Renal cortex interstitium (tissue), 3 donors: Measurements from ENCODE around the gene GALNT3. TPM values are rescaled to one million over a fixed set of nuclear protein-coding genes. Genes with fewer than 3 reads are reported as not detected.

Experiments
- polyA plus RNA-seq, 3 donors: library from polyadenylated mRNA; unstranded; fragments of 120-200 nt; gene quantifications; one replicate each; pipeline ENCODE4 v1.2.1, GENCODE V29; 2013; ENCODE audit not compliant: insufficient read length in 3 of 3

GALNT3 gene
- polyA plus RNA-seq, 3 donors: 10.6 to 20.7 (median 14.4) TPM

Other genes starting within 250 kb of the GALNT3 start
- 10 to 100 TPM; 25.7 to 33.2 (median 28.0) TPM for gene TTC21B, start 159.5 kb upstream of the GALNT3 start, polyA plus RNA-seq